PFSK-1 (cell line): ENCODE data around the gene MYO1A. TPM values are rescaled to one million over a fixed set of nuclear protein-coding genes. Genes with fewer than 3 reads are reported as not detected.

Experiments
- FOXP2 ChIP-seq: optimal IDR thresholded peaks from 2 replicates; pipeline ENCODE3; 2011; ENCODE audit warnings: borderline replicate concordance, control low read depth, inconsistent platforms; ENCODE audit not compliant: insufficient read depth; ENCODE audit errors: extremely low read length, extremely low read depth
- POLR2AphosphoS5 ChIP-seq: IDR thresholded peaks from 2 replicates; pipeline ENCODE4 v1.6.1; 2012; ENCODE audit warnings: low read depth, mild to moderate bottlenecking, control low read depth, low read length, moderate library complexity
- SIN3A ChIP-seq: IDR thresholded peaks from 2 replicates; pipeline ENCODE4 v1.6.1; 2012; ENCODE audit warnings: mild to moderate bottlenecking, low read length, moderate library complexity, borderline replicate concordance; ENCODE audit not compliant: insufficient read depth
- TAF1 ChIP-seq: IDR thresholded peaks from 2 replicates; pipeline ENCODE4 v1.6.1; 2012; ENCODE audit warnings: low read length, control low read depth, borderline replicate concordance; ENCODE audit not compliant: insufficient read depth
- polyA plus RNA-seq: library from polyadenylated mRNA; unstranded; fragments of >200 nt; gene quantifications from one replicate; pipeline ENCODE4 v1.2.1, GENCODE V29; 2012; ENCODE audit warnings: low read depth, missing spikeins; ENCODE audit not compliant: insufficient read length
- TF ChIP-seq, protein P1 (sequence below), 2 experiments: IDR thresholded peaks; 2 replicates each; pipeline versions ENCODE4 v1.6.1 to v1.8.0; 2011 to 2012; ENCODE audit warnings: low read depth in 2 of 2, low read length in 2 of 2, control low read depth in 1 of 2, inconsistent platforms in 1 of 2, mild to moderate bottlenecking in 1 of 2, moderate library complexity in 1 of 2; ENCODE audit not compliant: insufficient read depth in 1 of 2

Gene MYO1A
- polyA plus RNA-seq, result not detected

DNA sequence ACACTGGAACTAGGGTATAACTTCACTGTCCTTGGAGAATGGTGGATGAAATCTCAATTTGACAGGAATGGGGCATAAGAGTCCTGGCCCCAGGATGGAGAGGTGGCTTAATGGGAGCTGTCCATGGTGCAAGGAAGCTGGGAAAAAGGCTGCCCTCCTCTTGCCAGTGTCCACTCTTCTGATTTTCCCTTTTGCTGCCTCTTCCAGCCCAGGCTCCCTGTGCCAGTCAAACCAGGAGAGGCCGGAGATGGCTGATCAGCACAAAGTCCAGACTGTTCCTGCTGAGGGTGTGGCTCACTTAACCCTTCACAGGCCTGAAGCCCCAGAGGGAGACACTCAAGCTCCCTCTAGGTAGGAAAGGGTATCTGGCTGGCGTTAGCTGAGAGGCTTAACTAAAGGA lies at the start of gene MYO1A:
TSS of gene MYO1A (minus strand) at position 240 of the 400 bp plus-strand sequence. CDS start 1,806 bp downstream, outside the sequence.
- TF ChIP-seq POLR2AphosphoS5, result no peak
- TF ChIP-seq, protein P1, sequence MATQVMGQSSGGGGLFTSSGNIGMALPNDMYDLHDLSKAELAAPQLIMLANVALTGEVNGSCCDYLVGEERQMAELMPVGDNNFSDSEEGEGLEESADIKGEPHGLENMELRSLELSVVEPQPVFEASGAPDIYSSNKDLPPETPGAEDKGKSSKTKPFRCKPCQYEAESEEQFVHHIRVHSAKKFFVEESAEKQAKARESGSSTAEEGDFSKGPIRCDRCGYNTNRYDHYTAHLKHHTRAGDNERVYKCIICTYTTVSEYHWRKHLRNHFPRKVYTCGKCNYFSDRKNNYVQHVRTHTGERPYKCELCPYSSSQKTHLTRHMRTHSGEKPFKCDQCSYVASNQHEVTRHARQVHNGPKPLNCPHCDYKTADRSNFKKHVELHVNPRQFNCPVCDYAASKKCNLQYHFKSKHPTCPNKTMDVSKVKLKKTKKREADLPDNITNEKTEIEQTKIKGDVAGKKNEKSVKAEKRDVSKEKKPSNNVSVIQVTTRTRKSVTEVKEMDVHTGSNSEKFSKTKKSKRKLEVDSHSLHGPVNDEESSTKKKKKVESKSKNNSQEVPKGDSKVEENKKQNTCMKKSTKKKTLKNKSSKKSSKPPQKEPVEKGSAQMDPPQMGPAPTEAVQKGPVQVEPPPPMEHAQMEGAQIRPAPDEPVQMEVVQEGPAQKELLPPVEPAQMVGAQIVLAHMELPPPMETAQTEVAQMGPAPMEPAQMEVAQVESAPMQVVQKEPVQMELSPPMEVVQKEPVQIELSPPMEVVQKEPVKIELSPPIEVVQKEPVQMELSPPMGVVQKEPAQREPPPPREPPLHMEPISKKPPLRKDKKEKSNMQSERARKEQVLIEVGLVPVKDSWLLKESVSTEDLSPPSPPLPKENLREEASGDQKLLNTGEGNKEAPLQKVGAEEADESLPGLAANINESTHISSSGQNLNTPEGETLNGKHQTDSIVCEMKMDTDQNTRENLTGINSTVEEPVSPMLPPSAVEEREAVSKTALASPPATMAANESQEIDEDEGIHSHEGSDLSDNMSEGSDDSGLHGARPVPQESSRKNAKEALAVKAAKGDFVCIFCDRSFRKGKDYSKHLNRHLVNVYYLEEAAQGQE (IDR thresholded peaks at IDR 0.05; ENCODE audit: insufficient read depth in 1 of 2, low read depth in 2 of 2, low read length in 2 of 2), result peak; percentile 92 to 95

DNA sequence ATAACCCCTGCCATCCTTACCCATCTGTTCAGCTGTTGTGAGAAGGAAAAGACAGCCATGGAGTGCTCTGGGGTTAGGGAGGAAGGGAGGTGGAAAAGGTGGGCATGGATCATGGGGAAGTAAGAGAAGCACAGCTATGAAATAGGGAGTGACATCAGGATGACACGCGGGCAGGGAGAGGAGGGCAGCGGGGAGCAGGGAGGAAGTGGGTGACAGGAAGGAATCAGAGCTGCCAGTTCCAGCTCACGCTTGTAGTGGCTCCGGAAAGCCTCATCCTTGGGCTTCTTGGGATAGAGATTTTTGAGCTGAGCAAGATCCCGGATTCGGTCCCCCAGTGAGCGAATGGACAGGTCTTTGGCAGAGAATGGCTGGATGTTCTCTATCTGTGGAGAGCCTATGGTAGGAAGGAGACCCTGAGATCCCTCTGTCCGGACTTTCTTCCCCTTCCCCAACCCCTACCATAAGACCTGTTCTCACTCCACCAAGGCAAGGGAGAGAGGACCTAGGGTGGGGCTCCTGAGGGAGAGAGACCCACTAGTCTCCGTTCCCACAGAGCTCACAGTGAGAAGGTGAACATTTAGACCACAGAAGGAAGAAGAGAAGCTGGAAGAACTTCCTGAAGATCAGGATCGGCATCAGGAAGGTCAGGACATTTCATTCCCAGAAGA lies 49.3 kb upstream of the MYO1A start:
- TF ChIP-seq TAF1, result no peak
- no peak for TF ChIP-seq FOXP2
- TF ChIP-seq SIN3A, result no peak
- TF ChIP-seq, protein P1 (IDR thresholded peaks at IDR 0.05; ENCODE audit: insufficient read depth in 1 of 2, low read depth in 2 of 2, low read length in 2 of 2), result no peak
- no peak for TF ChIP-seq POLR2AphosphoS5

DNA sequence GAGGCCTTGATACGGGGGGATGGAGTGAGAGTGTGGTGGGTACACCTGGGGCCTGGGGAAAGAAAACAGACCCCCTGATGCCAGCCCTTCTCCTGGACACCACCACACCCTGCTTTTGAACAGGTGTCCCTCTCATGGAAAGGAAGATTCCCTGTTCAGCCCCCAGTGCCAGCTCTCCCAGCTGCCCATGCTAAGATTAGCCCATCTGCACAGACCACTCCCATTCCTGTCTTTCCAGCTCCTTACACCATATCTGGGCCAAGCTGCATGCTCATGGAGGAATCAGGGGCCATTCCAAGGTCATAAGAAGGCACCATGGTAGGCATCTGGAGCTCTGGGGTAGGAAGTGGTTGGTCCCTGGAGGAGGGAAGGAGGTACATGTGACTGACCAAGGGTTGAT lies 48.6 kb upstream of the MYO1A start:
- TF ChIP-seq SIN3A (no peak), TAF1 (no peak), POLR2AphosphoS5 (no peak), FOXP2 (no peak)
- TF ChIP-seq, protein P1 (IDR thresholded peaks at IDR 0.05; ENCODE audit: insufficient read depth in 1 of 2, low read depth in 2 of 2, low read length in 2 of 2), result no peak

DNA sequence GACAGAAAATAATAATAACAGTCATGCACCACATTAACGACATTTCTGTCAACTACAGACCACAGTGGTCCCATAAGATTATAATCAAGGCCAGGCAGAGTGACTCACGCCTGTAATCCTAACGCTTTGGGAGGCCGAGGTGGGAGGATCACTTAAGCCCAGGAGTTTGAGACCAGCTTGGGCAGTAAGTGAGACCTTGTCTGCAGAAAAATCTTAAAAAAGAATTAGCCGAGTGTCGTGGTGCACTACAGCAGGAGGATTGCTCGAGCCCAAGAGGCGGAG lies 47.6 kb upstream of the MYO1A start:
- TF ChIP-seq FOXP2 (no peak), POLR2AphosphoS5 (no peak), SIN3A (no peak), TAF1 (no peak)
- TF ChIP-seq, protein P1 (IDR thresholded peaks at IDR 0.05; ENCODE audit: insufficient read depth in 1 of 2, low read depth in 2 of 2, low read length in 2 of 2), result no peak
